GM19452 (cell line): Measurements from ENCODE around the gene KRT7.

ENCODE experiments used
- ATAC-seq: cut with Tn5 transposase; IDR thresholded peaks from one replicate; pipeline ENCODE4 v1.9.1; 2021; ENCODE audit not compliant: unreplicated experiment

The KRT7 gene

DNA sequence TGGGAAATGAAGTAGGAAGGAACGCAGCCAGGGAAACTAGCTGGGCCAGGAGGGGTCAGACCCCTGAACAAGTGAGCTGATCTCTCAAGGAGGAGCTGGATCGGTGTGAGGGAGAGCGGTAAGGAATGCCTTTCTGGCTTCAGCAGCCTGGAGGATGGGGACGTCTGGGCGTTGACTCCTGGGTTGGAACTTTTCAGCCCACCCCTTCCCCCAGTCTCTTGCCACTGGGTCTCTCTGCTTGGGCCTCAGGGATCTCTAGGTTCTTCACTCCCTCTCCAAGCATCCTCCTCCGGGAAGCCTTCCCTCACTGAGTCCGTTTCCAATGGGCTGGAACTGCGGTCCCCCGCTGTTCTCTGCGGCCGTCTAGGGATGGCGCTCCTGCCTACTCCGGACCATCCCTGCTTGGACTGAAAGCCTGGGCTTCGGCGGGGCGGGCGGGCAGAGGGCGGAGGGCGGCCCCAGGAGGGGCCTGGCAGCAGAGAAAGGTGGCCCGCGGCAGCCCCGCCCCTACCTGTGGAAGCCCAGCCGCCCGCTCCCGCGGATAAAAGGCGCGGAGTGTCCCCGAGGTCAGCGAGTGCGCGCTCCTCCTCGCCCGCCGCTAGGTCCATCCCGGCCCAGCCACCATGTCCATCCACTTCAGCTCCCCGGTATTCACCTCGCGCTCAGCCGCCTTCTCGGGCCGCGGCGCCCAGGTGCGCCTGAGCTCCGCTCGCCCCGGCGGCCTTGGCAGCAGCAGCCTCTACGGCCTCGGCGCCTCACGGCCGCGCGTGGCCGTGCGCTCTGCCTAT, at the start of gene KRT7:
TSS of gene KRT7 (plus strand) at position 570 of the 788 bp plus-strand sequence. CDS start at position 624, 54 bp downstream.
- ATAC-seq, result no peak

DNA sequence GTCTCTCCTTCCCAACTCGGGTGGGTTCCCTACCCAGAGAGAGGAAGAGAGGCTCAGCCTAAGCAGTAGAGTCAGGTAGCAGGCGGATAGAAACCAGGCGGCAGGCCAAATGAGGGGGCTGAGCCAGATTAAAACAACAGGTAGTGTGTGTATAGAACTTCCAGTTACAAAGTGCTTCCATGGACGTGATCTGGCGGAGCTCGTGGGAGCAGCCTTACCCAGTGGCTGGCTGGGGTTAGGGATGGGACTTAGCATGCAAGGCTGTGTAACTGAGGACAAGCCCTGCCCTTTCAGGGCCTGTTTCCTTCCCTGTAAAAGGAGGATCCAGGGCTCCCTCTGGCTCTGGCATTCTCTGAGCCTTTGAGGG, 49.5 kb upstream of the KRT7 start:
- ATAC-seq, result no peak

DNA sequence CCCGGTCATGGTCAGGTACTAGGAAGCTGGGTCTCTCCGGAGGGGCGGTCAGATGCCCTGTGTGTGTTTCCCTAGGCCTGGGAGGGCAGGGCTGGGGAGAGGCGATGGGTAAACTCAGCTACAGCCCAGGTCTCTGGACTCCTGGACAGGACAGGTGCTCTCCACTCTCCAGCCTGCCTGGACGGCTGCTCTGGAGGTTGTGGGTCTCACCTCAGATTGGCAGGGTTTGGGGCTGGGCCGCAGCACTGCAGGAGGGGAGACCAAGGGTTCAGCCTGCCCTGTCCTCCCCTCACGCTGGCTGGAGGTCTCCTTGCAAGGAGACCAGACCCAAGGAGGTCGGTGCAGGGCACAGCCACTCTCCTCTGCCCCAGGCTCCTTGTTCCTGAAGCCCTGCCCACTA, 49.1 kb upstream of the KRT7 start:
- ATAC-seq, result no peak

DNA sequence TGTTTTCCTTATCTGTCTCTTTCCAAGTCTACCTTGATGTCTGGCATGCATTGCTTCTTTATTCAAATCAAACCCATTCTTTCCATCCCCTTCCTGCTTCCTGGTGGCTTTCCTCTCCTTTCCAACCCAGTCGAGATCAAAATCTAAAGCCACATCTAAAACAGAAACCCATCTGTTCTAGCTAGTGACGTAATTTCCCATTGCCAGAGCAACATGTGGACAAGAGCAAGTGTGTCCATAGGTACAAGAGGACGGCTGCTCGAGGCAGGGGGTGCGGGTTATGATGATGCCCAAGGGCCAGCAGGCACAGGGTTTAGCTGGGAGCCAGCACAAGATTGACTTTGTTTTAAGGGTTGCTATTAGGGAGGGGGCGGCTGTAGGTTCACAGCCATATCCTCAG, 48.2 kb upstream of the KRT7 start:
- no peak for ATAC-seq

DNA sequence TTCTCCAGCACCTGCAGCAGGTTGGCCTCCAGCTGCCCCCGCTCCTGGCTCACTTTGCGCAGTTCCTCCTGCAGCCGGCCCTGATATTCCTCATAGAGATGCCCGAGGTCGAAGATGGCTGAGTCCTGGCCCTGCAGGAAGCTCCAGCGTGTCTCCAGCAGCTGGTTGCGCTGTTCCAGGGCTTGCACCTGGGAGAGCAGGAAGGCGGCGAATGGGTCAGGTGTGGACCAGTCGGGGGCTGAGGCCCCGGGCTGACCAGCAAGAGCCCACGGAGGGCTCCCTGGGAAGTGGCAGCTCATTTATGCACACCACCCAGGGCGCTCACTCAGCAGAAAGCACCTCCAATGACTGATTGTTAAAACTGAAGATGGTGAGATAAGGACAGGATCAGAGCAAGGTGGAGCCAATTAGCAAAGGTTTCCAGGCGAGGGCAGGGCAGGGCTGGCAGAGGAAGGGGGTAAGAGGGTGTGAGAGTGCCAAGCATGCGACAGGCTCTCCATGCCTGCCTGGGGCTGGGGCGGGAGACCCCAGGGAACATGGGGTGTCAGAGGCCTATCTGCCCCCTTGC, 47.6 kb upstream of the KRT7 start:
- ATAC-seq, result no peak

DNA sequence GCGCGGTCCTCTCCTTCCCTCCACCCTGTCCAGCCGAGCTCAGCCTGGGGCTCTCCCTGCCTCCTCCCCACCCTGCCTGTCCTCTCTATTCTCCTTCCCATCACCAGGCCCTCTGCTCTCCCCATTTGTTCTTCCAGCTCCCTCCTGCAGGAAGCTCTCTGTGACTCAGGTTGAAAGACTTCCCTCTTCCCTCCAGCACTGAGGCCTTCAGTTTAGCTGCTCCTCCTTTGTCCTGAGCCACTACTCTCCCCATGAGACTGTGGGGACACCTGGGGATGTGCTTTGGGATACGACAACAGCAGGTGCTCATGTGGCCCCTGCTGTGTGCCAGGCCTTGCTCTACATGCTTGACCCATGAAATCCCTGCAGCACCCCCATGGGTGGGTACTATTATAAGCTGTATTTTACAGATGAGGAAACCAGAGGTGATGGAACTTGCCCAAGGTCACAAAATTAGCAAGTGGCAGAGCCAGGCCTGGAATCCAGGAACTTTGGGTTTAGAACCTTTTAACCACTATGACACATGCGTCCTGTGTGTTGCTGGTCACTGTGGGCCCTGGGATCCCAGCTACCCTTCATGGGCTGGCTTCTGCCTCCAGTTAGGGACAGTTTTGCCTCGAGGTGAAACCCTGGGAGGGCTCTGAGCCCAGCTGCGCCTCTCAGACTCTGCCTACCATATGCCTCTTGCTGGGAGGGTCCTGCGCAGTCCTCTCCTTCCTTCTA, 46.8 kb upstream of the KRT7 start:
- no peak for ATAC-seq

DNA sequence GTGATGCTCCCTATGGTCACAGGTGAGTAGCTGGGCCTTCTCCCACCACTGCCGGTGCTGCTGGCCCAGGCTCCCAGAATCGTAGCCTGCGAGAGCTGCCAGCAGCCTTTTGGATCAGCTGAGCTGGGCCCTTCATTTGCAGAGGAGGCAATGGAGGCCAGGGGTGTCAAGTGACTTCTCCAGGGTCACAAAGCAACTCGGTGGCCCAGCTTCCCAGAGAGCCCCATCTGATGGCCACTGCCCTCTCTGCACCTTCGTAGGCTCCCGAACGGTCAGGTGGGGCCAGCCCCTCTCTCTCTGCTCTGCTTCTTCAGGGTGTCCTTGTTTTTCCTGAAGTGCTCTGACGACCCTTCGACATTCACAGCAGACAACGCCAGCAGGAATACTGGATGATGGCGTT, 45.8 kb upstream of the KRT7 start:
- no peak for ATAC-seq

DNA sequence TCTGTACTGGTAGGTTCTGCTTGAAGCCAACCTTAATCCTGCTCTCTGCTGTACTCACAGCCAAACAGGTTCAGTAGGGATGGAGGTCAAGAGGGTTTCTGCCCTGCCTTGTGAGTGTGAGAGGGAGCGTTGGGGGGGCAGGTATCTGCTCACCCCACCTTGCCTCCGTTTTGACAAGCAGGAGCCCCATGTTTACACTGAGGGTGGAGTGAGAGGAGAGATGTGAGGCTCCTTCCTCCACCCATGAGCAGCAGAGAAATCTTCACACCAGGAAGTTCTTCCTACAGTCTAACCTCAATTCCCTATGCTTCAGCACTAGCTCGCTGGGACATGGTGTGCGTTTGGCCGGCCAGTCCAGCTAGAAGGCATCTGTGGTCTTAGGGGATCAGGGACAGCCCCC, 45.4 kb upstream of the KRT7 start:
- no peak for ATAC-seq

DNA sequence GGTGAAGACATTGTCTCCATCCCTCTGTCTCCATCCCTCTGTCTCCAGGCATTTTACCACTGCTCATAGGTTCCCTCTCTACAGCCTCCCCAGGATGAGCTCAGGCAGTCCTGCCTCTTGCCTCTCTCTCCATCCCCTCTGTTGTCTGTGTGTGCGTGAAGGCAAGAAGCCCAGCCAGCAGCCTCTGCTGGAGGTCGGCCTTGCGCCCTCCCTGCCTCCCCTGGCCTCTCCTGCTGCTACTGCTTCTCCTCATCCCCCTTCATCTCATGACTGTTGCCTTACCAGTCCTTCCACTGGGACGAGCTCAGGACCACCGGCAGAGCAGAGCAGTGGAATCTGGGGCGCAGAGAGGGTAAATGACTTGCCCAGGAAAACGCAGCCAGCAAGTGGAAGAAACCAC, 44.4 kb upstream of the KRT7 start:
- ATAC-seq, result no peak

DNA sequence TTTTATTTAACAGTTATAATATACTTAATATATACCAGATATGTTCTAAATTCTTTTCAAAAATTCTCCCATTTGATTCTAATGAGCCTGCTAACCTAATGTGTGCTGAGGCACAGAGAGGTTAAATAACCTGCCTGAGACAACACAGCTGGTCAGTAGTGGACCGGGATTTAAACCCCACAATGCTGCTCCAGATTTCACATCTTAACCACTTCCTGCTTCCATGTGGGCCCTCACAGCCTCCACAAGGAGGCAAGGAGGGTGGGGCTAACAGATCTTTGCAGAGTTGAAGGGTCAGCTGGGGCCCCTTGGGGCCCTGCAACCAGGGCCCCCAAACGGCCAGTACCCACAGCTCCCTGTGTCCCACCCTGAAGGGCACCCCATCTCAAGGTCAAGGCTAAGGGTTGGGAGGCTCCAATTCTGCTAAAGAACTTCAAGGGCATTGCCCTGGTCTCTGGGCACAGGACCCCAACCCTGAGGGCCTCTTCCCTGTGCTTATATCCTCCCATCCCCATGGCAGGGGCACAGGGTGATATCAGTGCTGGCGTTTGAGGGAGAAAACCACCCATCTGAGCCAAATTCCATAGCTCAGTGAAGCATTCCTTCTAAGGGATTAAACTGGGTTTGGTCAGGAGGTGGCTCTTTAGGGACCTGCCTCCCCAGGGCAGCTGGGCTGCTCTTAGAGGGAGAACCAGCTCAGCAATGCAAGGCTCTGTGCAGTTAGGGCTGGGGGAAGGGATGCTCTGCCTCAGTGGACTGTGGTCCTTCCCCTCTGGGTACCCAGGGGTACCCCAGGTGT, 43.5 kb upstream of the KRT7 start:
- ATAC-seq, result no peak

DNA sequence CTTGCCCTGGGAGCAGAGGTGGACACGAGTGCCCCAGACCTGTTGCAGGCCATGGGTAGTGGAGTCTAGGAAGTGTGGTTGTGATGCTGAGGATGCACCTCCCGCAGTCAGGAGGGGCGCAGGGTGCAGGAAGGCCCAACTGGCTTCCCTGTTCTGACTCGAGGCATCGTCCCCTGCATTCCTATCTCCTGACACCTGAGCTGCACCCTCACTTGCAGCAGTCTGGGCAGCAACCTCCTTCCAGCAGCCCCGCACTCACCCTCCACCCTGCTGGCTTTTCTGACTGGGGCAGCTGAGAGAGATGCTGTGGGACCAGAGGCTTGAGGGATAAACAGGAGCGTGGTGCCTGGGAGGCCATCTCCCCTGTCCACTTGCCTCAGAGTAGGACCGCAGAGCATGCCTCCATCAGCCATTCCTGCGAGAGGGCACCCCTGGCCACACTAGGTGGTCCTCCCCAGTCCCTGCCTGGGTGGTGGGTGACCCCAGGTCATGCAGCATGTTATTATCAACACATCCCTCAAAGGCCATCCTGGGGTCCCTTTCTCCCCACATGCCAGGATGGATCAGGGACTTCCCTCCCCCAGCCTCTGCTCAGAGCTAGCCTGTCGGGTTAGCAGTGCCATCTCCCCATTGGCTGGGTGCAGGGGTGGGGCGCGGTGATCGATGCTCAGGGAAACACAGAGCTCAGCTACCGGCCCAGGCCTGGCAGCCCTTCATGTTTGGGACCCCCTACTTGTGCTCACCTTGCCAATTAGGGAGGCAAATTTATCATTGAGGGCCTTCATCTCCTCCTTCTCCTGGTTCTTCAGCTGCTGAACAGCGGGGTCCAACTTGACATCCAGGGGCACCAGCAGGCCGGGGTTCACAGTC, 41.9 kb upstream of the KRT7 start:
- ATAC-seq, result no peak

DNA sequence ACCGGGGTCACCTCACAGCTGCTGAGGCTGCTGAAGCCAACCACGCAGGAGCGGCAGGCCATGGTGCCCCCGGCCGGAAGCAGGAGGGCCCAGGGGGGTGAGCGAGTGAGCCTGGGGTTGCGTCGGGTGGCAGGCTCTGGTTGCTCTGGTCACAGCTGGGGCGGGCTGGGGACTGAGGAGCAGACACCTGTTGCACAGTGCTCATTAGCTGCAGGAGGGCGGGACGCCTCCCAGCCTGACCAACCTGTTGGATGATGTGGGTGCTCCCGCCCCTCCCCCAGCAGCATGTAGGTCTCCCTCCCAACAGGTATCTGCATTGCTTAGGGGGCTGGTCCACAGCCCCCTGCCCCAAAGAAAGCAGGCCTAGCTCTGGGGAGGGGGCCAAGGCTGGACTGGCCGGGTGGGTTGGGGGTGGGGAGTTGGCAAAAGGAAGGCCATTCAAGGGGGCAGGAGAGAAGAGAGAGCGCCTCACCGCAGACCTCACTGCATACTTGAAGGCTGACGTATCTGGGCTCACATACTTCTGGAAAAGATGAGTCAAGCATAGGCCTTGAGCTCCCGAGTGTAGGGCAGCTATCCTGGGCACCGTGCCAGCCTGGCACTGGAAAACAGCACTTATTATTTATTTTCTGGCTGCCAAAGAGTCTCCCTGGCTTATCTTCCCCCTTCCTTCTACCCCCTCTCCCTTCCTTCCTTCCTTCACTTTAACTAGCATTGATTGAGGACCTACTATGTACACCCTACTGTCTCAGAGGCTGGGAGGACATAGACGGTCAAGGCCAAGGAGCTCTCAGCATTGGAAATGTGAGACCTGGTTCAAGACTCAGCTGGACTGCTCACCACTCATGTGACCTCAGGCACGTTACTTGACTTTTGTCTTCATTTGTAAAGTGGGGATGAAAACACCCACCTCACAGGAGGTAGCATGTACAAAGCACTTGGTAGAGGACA, 40.9 kb upstream of the KRT7 start, which contains the start of gene KRT80:
TSS of gene KRT80 (minus strand) at position 174 of the 951 bp plus-strand sequence. CDS start at position 62, 112 bp downstream.
- no peak for ATAC-seq

DNA sequence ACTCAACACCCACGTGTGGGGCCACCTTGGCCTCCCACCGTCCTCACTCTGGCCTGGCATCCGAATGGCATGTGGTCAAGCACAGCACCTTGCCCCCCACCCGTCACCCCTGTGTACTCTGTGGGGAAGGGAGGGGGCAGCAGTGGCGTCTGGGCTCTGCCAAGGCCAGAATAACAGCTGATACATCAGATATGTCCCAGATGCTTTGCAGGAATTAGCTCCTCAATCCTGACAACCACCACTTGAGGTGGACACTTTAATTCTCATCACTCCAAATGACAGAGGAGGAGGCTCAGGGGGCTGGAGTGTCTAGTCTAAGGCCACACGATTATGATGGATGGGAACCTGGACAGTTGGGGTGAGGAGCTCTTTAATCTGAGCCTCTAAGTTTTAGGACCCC, 39.5 kb upstream of the KRT7 start:
- ATAC-seq, result no peak

DNA sequence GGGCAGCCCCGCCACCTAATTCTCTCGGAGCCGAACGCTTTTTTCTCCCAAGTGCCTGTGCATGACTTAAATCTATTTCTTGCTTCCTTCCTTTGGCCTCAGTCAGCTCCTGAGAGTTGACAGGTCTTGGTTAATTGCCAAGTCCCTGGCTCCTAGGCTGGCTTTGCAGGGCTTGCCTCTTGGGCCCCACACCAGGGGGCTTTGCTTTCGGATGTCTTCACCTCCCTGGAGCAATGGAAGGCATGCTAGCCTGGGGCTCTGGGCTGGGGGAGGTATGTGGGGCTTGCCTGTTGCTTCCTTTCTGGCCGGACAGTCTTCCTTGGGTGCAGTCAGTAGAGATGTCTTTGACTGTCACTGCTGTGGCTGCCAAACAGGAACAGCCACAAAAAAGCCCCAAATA, 39.1 kb upstream of the KRT7 start:
- no peak for ATAC-seq

DNA sequence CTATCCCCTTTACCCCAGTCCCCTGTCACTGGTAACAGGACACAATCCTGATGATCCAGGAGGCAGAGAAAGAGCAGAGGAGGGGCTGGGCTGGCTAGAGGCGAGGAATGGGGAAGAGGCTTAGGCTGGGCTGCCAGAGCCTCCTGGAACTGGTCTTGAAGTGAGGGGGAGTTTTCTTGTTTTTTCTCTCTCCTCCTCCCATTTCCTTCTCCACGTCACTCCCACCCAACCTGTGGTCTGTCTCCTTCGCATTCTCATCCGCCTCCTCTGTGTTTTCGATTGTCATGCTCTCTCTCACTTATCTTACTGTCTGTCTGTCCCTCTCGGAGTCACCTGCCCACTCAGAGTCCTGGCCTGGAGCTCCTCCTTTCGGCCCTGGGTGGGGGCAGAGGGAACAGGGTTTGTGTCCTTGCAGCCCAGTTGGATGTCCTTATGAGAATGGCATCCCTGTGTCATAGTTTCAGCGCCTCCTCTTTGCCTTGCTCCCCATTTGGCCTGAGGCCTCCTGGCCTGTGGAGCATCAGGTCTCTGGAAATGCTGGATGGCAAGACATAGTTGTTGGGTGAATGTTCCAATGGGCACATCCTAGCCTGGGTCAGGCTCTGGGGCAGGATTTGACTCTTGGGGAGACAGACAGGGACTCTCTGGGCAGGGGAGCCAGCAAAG, 37.8 kb upstream of the KRT7 start:
- ATAC-seq, result no peak

DNA sequence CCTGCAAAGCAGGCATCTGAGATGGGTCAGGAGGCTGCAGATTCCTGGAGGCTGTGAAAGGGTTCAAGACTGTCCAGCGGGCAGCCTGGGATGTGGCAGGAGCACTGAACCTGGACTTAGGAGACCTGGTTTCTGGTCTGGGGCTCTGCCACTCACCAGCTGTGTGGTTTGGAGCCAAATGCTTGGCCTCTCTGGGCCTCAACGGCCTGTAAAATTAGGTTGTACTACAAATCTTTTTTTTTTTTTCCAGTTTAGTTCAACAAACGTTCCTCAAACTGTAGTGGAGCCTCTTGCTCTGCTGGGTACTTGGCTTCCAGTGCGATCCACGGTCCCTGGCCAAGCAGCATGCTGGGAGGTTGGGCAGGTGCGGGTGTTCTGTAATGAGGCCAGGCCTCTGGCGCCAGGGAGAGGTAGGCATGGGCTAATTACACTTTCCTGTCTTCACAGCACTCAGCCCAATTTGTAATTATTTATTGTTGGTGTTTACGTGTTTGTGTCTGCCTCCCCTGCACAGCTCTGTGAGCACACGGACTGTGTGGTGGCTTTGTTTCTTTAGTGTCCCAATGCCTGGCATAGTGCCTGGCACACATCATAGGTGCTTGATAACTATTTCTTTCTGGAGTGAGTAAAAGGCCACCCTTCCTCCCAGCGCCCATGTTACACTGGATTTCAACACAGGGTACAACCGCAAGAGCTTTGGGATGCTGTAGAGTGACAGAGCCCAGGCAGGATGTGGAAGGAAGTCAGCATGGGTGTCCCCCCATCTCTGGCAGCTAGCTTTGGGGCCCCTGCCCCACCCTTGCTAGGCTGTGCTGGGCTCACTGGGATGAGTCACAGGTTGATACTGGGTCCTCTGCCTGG, 35.4 kb upstream of the KRT7 start:
- ATAC-seq, result no peak

DNA sequence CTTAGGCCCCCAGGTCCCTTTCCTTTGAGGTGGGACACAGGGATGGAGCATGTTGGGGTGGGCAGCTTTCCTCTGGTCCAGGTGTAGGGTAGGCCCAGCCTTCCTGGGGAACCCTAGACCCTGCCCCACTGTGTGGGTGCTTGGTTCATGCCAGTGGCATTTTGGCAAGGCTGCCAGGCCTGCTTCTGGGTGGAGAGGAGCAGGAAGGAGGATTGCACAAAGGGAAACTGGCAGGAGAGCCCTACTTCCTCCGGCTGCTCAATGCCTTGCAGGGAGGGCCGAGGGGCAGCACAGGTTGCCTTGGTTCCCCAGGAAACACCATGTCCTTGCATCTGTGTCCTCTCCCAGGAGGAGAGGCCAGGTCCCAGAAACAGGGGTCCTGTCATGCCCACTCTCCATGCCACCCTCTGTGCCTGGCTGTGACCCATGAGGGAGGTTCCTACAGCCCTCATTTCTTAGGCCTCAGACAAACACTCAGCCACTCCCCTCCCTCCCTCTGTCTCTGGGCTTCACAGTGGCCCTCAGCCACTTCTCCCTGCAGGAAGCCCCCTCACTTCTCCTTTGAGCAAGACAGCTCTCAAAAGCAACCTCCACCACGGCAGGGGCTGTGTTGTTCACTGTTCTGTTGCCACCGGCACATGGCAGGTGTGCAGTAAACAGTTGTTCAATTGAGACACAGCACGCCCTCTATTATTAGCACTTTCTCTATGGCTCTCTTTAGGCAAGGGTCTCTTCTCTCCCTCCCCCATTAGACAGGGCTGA, 34.4 kb upstream of the KRT7 start:
- ATAC-seq, result no peak
